Mucosa of stomach (tissue), 1 donor: Measurements from ENCODE around the gene STARD10.
A peak's percentile ranks its signal among the peaks of the same experiment; 100 is the strongest.
"Not testable (repeated sequence)": the region's sequence is repeated elsewhere in the genome, so short reads cannot be mapped to it uniquely, and the experiment has no call there.

ENCODE experiments used
- H3K27me3 ChIP-seq: one replicate; pipeline ENCODE4 v1.7.0; 2013; ENCODE audit warnings: mild to moderate bottlenecking, low read length; ENCODE audit not compliant: control insufficient read depth, insufficient read depth
- H3K36me3 ChIP-seq: one replicate; pipeline ENCODE4 v1.7.0; 2013; ENCODE audit warnings: low read length; ENCODE audit not compliant: control insufficient read depth, insufficient read depth
- H3K4me1 ChIP-seq: one replicate; pipeline ENCODE4 v1.7.0; 2013; ENCODE audit warnings: mild to moderate bottlenecking, low read length; ENCODE audit not compliant: control insufficient read depth, insufficient read depth
- H3K4me3 ChIP-seq: one replicate; pipeline ENCODE4 v1.7.0; 2013; ENCODE audit warnings: low read length
- H3K9ac ChIP-seq: one replicate; pipeline ENCODE4 v1.7.0; 2013; ENCODE audit warnings: mild to moderate bottlenecking, low read length, moderate library complexity
- H3K9me3 ChIP-seq: one replicate; pipeline ENCODE4 v1.7.0; 2013; ENCODE audit warnings: mild to moderate bottlenecking, low read length, moderate library complexity; ENCODE audit not compliant: control insufficient read depth
- donor health status: Pancreatic carcinoma.

Gene STARD10

DNA sequence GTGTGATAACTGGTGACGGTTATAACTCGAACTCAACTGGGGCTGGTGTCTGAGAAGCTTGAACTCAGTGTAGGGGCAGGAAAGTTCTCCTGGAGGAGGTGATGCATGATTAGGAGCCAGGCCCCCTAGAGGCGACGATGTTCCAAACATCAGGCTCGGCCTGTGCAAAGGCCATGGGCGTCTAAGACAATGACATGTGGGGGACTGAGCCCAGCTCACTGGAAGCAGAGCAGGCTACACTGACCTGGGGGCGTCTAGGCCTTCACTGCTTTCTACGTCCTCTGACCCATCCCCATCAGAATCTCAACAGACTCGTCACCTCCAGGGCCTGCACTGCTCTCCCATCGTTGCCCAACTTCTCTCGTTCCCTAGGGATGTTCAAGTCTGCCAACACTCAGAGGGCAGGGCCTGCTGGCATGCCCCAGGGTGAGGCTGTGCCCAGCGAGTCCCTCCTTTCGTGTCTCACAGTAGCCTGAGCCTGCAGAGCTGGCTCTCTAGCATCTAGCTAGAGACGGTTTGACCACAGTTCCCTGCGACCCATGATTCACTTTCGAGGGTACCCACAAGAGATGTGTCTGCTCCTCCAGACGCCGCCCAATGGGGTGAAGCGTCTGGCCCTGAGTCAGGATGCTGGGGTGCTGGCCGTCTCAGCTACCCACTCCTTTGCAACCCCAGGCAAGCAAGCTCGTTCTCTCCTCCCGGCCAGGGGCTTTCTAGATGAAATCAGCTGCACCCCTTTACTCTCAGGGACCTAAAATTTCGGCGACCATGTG lies 19.3 kb upstream of the STARD10 start:
- H3K4me3 ChIP-seq = peak overlapping the region; percentile 79
- H3K9me3 ChIP-seq = no peaks in the 10 kb centered on the region
- no peaks in the 10 kb centered on the region for H3K36me3 ChIP-seq
- H3K9ac ChIP-seq = peak overlapping the region; percentile 75
- no peaks in the 10 kb centered on the region for H3K27me3 ChIP-seq
- H3K4me1 ChIP-seq = peaks cover 25% of the 10 kb centered on the region

DNA sequence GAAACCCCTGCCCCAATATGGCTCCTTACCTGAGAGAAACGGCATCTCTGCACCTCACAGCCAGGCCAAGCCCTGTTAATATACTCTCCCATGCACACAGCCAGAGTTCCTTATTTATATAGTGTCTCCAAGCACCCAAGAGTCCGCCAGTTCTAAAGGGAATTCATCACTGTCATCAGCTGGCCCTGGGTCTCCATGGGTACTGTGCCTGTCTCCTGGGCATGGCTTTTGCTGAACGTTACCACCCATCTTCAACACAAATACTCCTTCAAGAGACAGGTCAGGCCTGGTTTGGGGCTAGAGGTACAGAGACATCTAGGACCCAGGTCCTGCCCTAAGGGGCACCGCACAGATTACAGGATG lies 18.7 kb upstream of the STARD10 start:
- Histone ChIP-seq H3K4me3 (peak overlapping the region; percentile 79), H3K4me1 (peaks cover 25% of the 10 kb centered on the region), H3K27me3 (no peaks in the 10 kb centered on the region), H3K9me3 (no peaks in the 10 kb centered on the region), H3K9ac (peak overlapping the region; percentile 75), H3K36me3 (no peaks in the 10 kb centered on the region)

DNA sequence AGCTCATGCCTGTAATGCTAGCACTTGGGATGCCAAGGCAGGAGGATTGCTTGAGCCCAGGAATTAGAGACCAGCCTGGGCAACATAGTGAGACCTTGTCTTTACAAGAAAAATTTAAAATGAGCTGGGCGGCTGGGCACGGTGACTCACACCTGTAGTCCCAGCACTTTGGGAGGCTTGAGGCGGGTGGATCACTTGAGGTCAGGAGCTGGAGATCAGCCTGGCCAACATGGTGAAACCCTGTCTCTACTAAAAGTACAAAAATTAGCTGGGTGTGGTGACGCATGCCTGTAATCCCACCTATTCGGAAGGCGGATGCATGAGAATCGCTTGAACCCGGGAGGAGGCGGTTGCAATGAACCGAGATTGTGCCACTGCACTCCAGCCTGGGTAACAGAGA lies 17.8 kb upstream of the STARD10 start:
- H3K9ac ChIP-seq, H3K36me3 ChIP-seq, H3K27me3 ChIP-seq, H3K9me3 ChIP-seq, H3K4me3 ChIP-seq: not testable (repeated sequence)
- H3K4me1 ChIP-seq = peaks cover 25% of the 10 kb centered on the region

DNA sequence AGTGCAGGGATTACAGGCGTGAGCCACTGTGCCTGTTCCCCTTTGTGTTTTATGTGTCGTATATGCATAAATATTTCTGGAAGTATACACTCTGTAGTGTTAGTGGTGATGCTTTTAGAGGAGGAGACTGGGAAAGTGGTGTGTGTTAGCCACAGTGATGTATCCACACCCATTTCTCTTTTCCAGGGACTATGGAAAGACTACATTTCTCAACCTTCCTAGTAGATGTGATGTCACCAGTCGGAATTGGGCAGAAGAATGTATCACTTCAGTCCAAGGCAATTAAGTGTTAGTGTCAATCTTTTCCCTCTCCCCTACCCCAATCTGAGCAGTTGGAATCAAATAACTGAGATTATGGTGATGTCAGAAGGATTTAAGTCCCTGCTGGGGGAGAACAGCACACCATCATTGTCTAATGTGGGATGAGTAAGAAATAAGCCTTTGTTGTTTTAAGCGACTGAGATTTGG lies 14.5 kb upstream of the STARD10 start:
- Histone ChIP-seq H3K27me3 (no peaks in the 10 kb centered on the region), H3K4me3 (no peak overlapping the region), H3K9ac (no peak overlapping the region), H3K9me3 (no peaks in the 10 kb centered on the region), H3K4me1 (peaks cover 10% of the 10 kb centered on the region), H3K36me3 (no peaks in the 10 kb centered on the region)

DNA sequence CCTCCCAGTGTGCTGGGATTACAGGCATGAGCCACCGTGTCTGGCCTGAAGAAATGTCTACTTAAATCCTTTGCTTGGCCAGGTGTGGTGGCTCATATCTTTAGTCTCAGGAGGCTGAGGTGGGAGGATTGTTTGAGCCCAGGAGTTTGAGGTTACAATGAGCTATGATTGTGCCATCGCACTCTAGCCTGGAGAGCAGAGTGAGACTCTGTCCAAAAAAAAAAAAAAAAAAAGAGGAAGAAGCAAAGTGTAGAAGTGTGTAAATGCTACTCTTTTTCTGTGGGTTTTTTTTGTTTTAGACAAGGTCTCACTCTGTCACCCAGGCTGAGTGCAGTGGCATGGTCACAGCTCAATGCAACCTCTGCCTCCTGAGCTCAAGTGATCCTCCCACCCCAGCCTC lies 13.9 kb upstream of the STARD10 start:
- no peak overlapping the region for H3K9ac ChIP-seq
- H3K27me3 ChIP-seq = no peaks in the 10 kb centered on the region
- peaks cover 5% of the 10 kb centered on the region for H3K4me1 ChIP-seq
- no peak overlapping the region for H3K4me3 ChIP-seq
- H3K36me3 ChIP-seq = no peaks in the 10 kb centered on the region
- no peaks in the 10 kb centered on the region for H3K9me3 ChIP-seq

DNA sequence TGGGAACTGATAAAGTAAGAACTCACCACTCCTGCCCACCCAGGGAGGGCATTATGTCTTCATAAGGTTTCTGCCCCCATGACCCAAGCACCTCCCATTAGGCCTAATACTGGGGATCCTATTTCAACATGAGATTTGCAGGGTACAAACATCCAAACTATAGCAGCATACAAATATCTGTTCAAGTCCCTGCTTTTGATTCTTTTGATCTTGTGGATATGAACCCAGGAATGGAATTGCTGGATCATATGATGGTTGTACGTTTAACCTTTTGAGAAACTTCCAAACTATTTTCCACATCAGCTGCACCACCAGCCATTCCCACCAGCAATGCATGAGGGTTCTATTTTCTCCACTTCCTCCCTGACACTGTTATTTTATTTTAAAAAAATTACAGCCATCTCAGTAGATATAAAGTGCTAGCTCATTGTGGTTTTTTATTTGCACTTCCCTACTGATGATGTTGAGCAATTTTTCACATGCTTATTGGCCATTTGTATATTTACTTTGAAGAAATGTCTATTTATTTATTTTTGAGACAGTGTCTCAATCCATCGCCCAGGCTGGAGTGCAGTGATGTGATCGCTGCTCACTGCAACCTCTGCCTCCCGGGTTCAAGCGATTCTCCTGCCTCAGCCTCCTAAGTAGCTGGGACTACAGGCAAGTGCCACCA lies 13.3 kb upstream of the STARD10 start:
- Histone ChIP-seq H3K9ac (no peak overlapping the region), H3K27me3 (no peaks in the 10 kb centered on the region), H3K9me3 (no peaks in the 10 kb centered on the region), H3K36me3 (no peaks in the 10 kb centered on the region), H3K4me3 (no peak overlapping the region), H3K4me1 (no peaks in the 10 kb centered on the region)

DNA sequence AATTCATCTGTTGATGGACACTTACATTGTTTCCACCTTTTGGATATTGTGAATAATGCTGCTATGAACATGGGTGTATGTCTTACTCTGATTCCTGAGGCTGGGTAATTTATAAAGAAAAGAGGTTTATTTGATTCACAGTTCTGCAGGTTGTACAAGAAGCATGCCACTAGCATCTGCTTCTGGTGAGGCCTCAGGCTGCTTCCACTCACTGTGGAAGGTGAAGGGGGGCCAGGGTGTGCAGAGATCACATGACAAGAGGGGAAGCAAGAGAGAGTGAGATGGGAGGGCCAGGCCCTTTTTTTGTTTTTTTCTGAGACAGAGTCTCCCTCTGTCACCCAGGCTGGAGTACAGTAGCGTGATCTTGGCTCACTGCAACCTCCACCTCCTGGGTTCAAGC lies 12.5 kb upstream of the STARD10 start:
- H3K36me3 ChIP-seq, H3K9me3 ChIP-seq, H3K4me1 ChIP-seq: not testable (repeated sequence)

DNA sequence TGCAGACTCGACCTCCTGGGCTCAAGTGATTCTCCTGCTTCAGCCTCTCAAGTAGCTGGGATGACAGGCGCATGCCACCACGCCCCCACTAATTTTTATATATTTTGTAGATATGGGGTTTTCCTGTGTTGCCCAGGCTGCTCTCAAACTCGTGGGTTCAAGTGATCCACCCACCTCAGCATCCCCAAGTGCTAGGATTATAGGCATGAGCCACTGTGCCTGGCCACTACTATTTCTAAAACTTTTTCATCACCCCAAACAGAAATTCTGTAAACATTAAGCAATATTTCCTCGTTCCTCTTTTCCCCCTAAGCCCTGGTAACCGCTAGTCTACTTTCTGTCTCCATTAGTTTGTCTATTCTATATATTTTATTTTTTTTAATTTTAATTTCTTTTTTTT lies 11.4 kb upstream of the STARD10 start:
- no peak overlapping the region for H3K9ac ChIP-seq
- no peaks in the 10 kb centered on the region for H3K27me3 ChIP-seq
- no peaks in the 10 kb centered on the region for H3K4me1 ChIP-seq
- H3K36me3 ChIP-seq = no peaks in the 10 kb centered on the region
- H3K4me3 ChIP-seq = no peak overlapping the region
- no peaks in the 10 kb centered on the region for H3K9me3 ChIP-seq

More for the DNA sequence above, 12.5 kb upstream of the STARD10 start:
- not testable (repeated sequence) for H3K27me3 ChIP-seq, H3K9ac ChIP-seq, H3K4me3 ChIP-seq

DNA sequence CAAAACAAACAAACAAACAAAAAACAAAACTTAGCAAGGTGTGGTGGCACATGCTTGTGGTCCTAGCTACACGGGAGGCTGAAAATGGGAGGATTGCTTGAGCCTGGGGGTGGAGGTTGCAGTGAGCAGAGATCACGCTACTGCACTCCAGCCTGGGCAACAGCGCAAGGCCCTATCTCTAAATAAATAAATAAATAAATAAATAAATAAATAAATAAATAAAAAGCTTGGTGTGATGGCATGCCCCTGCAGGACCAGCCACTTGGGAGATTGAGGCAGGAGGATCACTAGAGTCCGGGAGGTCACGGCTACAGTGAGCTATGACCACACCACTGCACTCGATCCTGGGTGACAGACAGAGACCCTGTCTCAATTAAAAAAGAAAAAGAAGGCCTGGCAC lies 9.0 kb upstream of the STARD10 start:
- Histone ChIP-seq H3K4me1 (no peaks in the 10 kb centered on the region), H3K9ac (no peak overlapping the region), H3K36me3 (no peaks in the 10 kb centered on the region), H3K4me3 (no peak overlapping the region), H3K9me3 (no peaks in the 10 kb centered on the region), H3K27me3 (no peaks in the 10 kb centered on the region)

DNA sequence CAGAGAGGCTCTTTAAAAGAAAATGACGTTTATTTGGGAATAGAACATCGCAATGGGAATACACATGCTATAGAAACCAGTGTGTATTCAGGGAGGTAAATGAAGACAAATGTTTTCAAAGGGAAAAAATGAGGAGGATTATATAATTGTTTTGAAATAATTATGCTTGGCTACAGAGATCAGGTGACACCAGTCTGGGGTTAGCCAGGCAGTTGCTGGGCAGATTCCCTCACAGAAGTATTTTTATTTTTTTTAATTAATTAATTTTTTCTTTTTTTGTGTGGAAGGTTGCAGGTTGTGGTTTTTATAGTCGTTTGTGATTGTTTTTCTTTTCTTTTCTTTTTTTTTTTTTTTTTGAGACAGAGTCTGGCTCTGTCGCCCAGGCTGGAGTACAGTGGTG lies 5.6 kb upstream of the STARD10 start:
- H3K9ac ChIP-seq = no peak overlapping the region
- no peaks in the 10 kb centered on the region for H3K36me3 ChIP-seq
- no peaks in the 10 kb centered on the region for H3K4me1 ChIP-seq
- no peak overlapping the region for H3K4me3 ChIP-seq
- no peaks in the 10 kb centered on the region for H3K27me3 ChIP-seq
- H3K9me3 ChIP-seq = no peaks in the 10 kb centered on the region

DNA sequence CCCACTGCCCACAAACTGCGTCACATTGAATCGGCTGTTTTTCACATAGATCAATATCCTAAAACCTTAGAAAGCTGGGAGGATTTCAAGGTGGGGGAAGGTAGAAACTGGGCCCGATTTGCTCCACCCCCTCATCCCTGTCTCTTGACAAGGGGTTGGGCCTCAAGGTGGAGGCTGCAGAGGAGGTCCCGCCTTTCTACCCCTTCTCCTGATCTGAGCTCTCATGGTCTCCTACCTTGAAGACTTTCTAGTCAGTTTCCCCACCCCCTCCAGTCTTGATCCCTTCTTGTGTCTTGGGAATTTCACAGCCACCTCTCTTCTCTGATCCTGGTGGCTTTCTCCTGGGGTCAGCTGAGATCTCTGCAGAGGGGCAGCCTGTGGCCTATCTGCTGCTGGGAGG lies 4.5 kb upstream of the STARD10 start:
- Histone ChIP-seq H3K9me3 (no peaks in the 10 kb centered on the region), H3K9ac (no peak overlapping the region), H3K4me1 (peaks cover under 1% of the 10 kb centered on the region), H3K36me3 (no peaks in the 10 kb centered on the region), H3K4me3 (no peak overlapping the region), H3K27me3 (no peaks in the 10 kb centered on the region)

DNA sequence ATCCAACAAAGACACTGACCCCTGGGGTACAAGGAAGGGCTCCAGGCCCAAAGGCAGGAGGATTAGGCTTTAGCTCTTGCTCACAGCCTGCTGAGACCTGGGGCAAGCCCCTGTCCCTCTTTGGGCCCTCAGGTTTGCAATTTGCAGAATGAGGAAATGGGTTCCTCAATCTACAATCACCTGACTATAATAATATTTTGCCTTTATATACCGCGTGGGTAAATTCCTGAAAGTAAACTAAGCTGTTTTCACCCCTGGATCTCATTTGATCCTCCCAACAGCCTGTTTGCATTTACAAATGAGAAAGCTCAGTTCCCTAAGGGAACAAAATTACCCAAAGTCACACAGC lies 797 bp downstream of the STARD10 start:
- no peaks in the 10 kb centered on the region for H3K27me3 ChIP-seq
- H3K4me3 ChIP-seq = no peak overlapping the region
- no peak overlapping the region for H3K9ac ChIP-seq
- peaks cover 41% of the 10 kb centered on the region for H3K4me1 ChIP-seq
- H3K9me3 ChIP-seq = no peaks in the 10 kb centered on the region
- no peaks in the 10 kb centered on the region for H3K36me3 ChIP-seq
